DMS53 treated with DMSO at 0.1 percent for 48 hours (cell line): ENCODE data around the gene PNPO.

Experiments
- DNase-seq: peaks from one replicate; lab custom pipeline; 2025; ENCODE audit not compliant: unreplicated experiment; lab: John Stamatoyannopoulos, UW

PNPO gene

GRCh38 chr17:47996201-47996600 is 54.8 kb downstream of the PNPO start:
- DNase-seq = no peak

DNA sequence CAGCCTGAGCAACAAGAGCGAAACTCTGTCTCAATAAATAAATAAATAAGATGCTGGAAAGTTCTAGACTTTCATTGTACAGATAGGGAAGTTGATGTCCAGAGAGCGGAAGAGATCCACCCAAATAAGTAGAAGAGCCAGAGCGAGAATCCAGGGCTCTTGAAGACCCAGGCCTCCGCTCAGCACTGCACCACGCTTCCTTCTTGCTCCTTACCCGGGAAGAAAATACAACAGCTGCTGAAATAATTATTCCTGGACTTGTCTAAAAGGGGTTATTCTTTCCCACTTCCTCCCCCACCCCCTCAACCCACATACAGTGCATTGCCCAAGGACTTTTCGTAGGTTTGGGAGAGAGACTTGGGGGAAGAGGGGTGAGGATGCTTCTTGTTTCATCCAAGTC is 56.2 kb downstream of the PNPO start:
- no peak for DNase-seq

GRCh38 chr17:47998044-47998443 is 56.7 kb downstream of the PNPO start:
- DNase-seq = no peak
